Measurements from ENCODE around the gene PSMD10.

- TF ChIP-seq, protein P1, sequence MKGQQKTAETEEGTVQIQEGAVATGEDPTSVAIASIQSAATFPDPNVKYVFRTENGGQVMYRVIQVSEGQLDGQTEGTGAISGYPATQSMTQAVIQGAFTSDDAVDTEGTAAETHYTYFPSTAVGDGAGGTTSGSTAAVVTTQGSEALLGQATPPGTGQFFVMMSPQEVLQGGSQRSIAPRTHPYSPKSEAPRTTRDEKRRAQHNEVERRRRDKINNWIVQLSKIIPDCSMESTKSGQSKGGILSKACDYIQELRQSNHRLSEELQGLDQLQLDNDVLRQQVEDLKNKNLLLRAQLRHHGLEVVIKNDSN (IDR thresholded peaks at IDR 0.05), result no peak
- TF ChIP-seq CEBPB (IDR thresholded peaks at IDR 0.05) (no peak), EP300 (IDR thresholded peaks at IDR 0.05; ENCODE audit: borderline replicate concordance) (no peak), YY1 (IDR thresholded peaks at IDR 0.05; ENCODE audit: low read depth) (no peak), TAF1 (IDR thresholded peaks at IDR 0.05; ENCODE audit: low read depth) (no peak), FOXM1 (IDR thresholded peaks at IDR 0.05; ENCODE audit: borderline replicate concordance, low read depth) (no peak), EGR1 (IDR thresholded peaks at IDR 0.05) (no peak), TCF12 (IDR thresholded peaks at IDR 0.05; ENCODE audit: low read depth) (no peak), NFIC (IDR thresholded peaks at IDR 0.05) (no peak), RAD21 (IDR thresholded peaks at IDR 0.05; ENCODE audit: low read depth) (peak; percentile 30; the same call in 1 of the 2 replicates), ZBTB7A (IDR thresholded peaks at IDR 0.05; ENCODE audit: low read depth) (no peak)
- TF ChIP-seq, protein P2, sequence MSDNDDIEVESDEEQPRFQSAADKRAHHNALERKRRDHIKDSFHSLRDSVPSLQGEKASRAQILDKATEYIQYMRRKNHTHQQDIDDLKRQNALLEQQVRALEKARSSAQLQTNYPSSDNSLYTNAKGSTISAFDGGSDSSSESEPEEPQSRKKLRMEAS (IDR thresholded peaks at IDR 0.05), result no peak
- TF ChIP-seq, protein P3, sequence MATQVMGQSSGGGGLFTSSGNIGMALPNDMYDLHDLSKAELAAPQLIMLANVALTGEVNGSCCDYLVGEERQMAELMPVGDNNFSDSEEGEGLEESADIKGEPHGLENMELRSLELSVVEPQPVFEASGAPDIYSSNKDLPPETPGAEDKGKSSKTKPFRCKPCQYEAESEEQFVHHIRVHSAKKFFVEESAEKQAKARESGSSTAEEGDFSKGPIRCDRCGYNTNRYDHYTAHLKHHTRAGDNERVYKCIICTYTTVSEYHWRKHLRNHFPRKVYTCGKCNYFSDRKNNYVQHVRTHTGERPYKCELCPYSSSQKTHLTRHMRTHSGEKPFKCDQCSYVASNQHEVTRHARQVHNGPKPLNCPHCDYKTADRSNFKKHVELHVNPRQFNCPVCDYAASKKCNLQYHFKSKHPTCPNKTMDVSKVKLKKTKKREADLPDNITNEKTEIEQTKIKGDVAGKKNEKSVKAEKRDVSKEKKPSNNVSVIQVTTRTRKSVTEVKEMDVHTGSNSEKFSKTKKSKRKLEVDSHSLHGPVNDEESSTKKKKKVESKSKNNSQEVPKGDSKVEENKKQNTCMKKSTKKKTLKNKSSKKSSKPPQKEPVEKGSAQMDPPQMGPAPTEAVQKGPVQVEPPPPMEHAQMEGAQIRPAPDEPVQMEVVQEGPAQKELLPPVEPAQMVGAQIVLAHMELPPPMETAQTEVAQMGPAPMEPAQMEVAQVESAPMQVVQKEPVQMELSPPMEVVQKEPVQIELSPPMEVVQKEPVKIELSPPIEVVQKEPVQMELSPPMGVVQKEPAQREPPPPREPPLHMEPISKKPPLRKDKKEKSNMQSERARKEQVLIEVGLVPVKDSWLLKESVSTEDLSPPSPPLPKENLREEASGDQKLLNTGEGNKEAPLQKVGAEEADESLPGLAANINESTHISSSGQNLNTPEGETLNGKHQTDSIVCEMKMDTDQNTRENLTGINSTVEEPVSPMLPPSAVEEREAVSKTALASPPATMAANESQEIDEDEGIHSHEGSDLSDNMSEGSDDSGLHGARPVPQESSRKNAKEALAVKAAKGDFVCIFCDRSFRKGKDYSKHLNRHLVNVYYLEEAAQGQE (IDR thresholded peaks at IDR 0.05; ENCODE audit: low read depth), result no peak
Observed at GRCh38 chrX:108138814-108139702, 47.7 kb upstream of the PSMD10 start.

All from Ishikawa (cell line).